HepG2 (cell line): ENCODE data around the gene AMBRA1. TPM values are rescaled to one million over a fixed set of nuclear protein-coding genes. Genes with fewer than 3 reads are reported as not detected.

Experiments
- ATF2 ChIP-seq: sonication (generic); formaldehyde crosslinking; IDR thresholded peaks from 2 replicates; pipeline ENCODE4 v1.4.0; 2020; ENCODE audit warnings: missing genetic modification reagents
- CBX5 ChIP-seq: sonication (generic); formaldehyde crosslinking; IDR thresholded peaks from 2 replicates; pipeline ENCODE4 v1.4.0; 2020; ENCODE audit warnings: missing genetic modification reagents, borderline replicate concordance
- CEBPG ChIP-seq: IDR thresholded peaks from 2 replicates; pipeline ENCODE4 v1.6.1; 2016
- FOXA1 ChIP-seq, 2 experiments: fragments of 450-650 bp in 1 of 2; sonication (generic) in 1 of 2; formaldehyde crosslinking in 1 of 2; IDR thresholded peaks; 2 replicates each; pipeline versions ENCODE4 v1.4.0 to v1.6.1; 2016 to 2020; ENCODE audit warnings: missing genetic modification reagents in 1 of 2
- HMGXB3 ChIP-seq: sonication (generic); formaldehyde crosslinking; IDR thresholded peaks from 2 replicates; pipeline ENCODE4 v1.4.0; 2020; ENCODE audit warnings: missing genetic modification reagents, borderline replicate concordance
- HNF1B ChIP-seq: sonication (generic); formaldehyde crosslinking; IDR thresholded peaks from 2 replicates; pipeline ENCODE4 v1.5.1; 2020; ENCODE audit warnings: mild to moderate bottlenecking, moderate library complexity, missing genetic modification reagents
- JUND ChIP-seq: sonication (generic); formaldehyde crosslinking; IDR thresholded peaks from 2 replicates; pipeline ENCODE4 v1.8.0; 2022; ENCODE audit warnings: mild to moderate bottlenecking, missing genetic modification reagents
- MEIS2 ChIP-seq: sonication (generic); formaldehyde crosslinking; IDR thresholded peaks from 2 replicates; pipeline ENCODE4 v1.9.0; 2021; ENCODE audit warnings: mild to moderate bottlenecking, missing genetic modification reagents
- SOX13 ChIP-seq, 3 experiments: fragments of 450-650 bp in 1 of 3; sonication (generic) in 1 of 3; formaldehyde crosslinking in 1 of 3; IDR thresholded peaks in 2 of 3; conservative IDR thresholded peaks in 1 of 3; 2 replicates each; pipeline versions ENCODE4 v1.5.0 to v1.6.1; 2016 to 2020; ENCODE audit warnings: antibody characterized with exemption in 1 of 3, mild to moderate bottlenecking in 1 of 3, missing compliant biosample characterization in 1 of 3, missing genetic modification reagents in 1 of 3, moderate library complexity in 1 of 3
- THAP11 ChIP-seq: IDR thresholded peaks from 2 replicates; pipeline ENCODE4 v1.6.1; 2016; ENCODE audit warnings: missing biosample characterization, missing genetic modification reagents
- THAP8 ChIP-seq: sonication (generic); formaldehyde crosslinking; IDR thresholded peaks from 2 replicates; pipeline ENCODE4 v1.5.1; 2020; ENCODE audit warnings: missing genetic modification reagents, mild to moderate bottlenecking, borderline replicate concordance
- ZMYM3 ChIP-seq: sonication (generic); formaldehyde crosslinking; IDR thresholded peaks from 2 replicates; pipeline ENCODE4 v1.5.1; 2020; ENCODE audit warnings: mild to moderate bottlenecking, missing genetic modification reagents
- ZNF547 ChIP-seq: sonication (generic); formaldehyde crosslinking; IDR thresholded peaks from 2 replicates; pipeline ENCODE4 v1.5.1; 2020; ENCODE audit warnings: mild to moderate bottlenecking, missing genetic modification reagents
- ZNF549 ChIP-seq: sonication (generic); formaldehyde crosslinking; IDR thresholded peaks from 2 replicates; pipeline ENCODE4 v1.5.0; 2020; ENCODE audit warnings: missing genetic modification reagents
- ZNF557 ChIP-seq: sonication (generic); formaldehyde crosslinking; IDR thresholded peaks from 2 replicates; pipeline ENCODE4 v1.4.0; 2020; ENCODE audit warnings: missing genetic modification reagents
- ZNF740 ChIP-seq: sonication (generic); formaldehyde crosslinking; IDR thresholded peaks from 2 replicates; pipeline ENCODE4 v1.4.0; 2020; ENCODE audit warnings: missing genetic modification reagents
- ZNF766 ChIP-seq: sonication (generic); formaldehyde crosslinking; IDR thresholded peaks from 2 replicates; pipeline ENCODE4 v1.5.0; 2020; ENCODE audit warnings: missing genetic modification reagents, borderline replicate concordance
- ZNF784 ChIP-seq: sonication (generic); formaldehyde crosslinking; IDR thresholded peaks from 2 replicates; pipeline ENCODE4 v1.5.1; 2020; ENCODE audit warnings: missing genetic modification reagents, mild to moderate bottlenecking, borderline replicate concordance
- ZSCAN29 ChIP-seq: sonication (generic); formaldehyde crosslinking; conservative IDR thresholded peaks from 2 replicates; pipeline ENCODE4 v1.4.0; 2020; ENCODE audit warnings: mild to moderate bottlenecking, missing genetic modification reagents
- polyA plus RNA-seq, 8 experiments: library from polyadenylated mRNA; depleted of rRNA in 3 of 8; stranded (reverse) in 7 of 8; unstranded in 1 of 8; fragments of >200 nt; fragmentation: Illumina TruSeq in 4 of 8; extraction: Trizol in 4 of 8; gene quantifications; 2 replicates each; pipeline versions ENCODE4 v1.2.1 to v1.2.3, GENCODE V29; 2011 to 2016; ENCODE audit warnings: low read depth in 4 of 8, missing spikeins in 1 of 8, mixed read lengths in 1 of 8; ENCODE audit not compliant: insufficient read depth in 1 of 8
- total RNA-seq, 5 experiments: library from RNA; depleted of rRNA; stranded (reverse); fragments of >200 nt; fragmentation: Illumina TruSeq; extraction: Trizol; gene quantifications; 2 replicates each; pipeline ENCODE4 v1.2.3, GENCODE V29; 2016; ENCODE audit warnings: low read depth in 1 of 5

AMBRA1 gene
- total and polyA plus RNA-seq, 2 of the 13 experiments (the other 11 are each of a cell fraction or from before 2014, with no cell fraction given): 15.7 to 26.0 TPM

GRCh38 chr11:46597155-46597554, 3.3 kb upstream of the AMBRA1 start (continued):
- TF ChIP-seq HMGXB3 (no peak), MEIS2 (CRISPR knock-in tag) (peak; percentile 99), FOXA1 (IDR thresholded peaks at IDR 0.05) (no peak), FOXA1 (CRISPR knock-in tag; IDR thresholded peaks at IDR 0.05) (peak; percentile 52), ZNF547 (CRISPR knock-in tag) (no peak), ZNF740 (CRISPR knock-in tag) (no peak), ZSCAN29 (CRISPR knock-in tag) (no peak), ZNF549 (CRISPR knock-in tag) (no peak), HNF1B (peak; percentile 50; the same call in 1 of the 2 replicates), ZNF557 (no peak), THAP8 (CRISPR knock-in tag) (no peak), THAP11 (CRISPR knock-in tag) (peak; percentile 19; the same call in 1 of the 2 replicates), JUND (CRISPR knock-in tag) (no peak), ZMYM3 (CRISPR knock-in tag) (peak; percentile 71; the same call in 1 of the 2 replicates), CEBPG (CRISPR knock-in tag) (peak; percentile 33; the same call in 1 of the 2 replicates), SOX13 (IDR thresholded peaks at IDR 0.05) (no peak), SOX13 (CRISPR knock-in tag; conservative IDR thresholded peaks at IDR 0.05 in 1 of 2, IDR thresholded peaks at IDR 0.05 in 1 of 2) (peak in 1 of 2 experiments; percentile 71; a peak in 2 of 4 replicates), ZNF784 (no peak), CBX5 (CRISPR knock-in tag) (no peak), ZNF766 (CRISPR knock-in tag) (no peak), ATF2 (no peak)
